Measurements from ENCODE around the gene DNAAF9. TPM values are rescaled to one million over a fixed set of nuclear protein-coding genes. Genes with fewer than 3 reads are reported as not detected.

Gene DNAAF9
- 42.0 TPM for total RNA-seq

GRCh38 chr20:3407040-3407770 is at the start of gene DNAAF9:
TSS of gene DNAAF9 (minus strand) at chr20:3407669. CDS start at chr20:3407557, 112 bp downstream.

Small RNA genes within 50 kb of the gene (small RNA-seq; reads per million reads assigned to genes)
- gene RF00012 (not detected), gene RNU6-1019P (not detected)

Other genes starting within 250 kb of the DNAAF9 start
- 19.8 TPM for gene FASTKD5, start 247.8 kb downstream of the DNAAF9 start, total RNA-seq
- gene UBOX5, start 247.8 kb downstream of the DNAAF9 start, total RNA-seq = 2.5 TPM
- 36.9 TPM for gene LZTS3, start 234.1 kb downstream of the DNAAF9 start, total RNA-seq
- gene DDRGK1, start 203.0 kb downstream of the DNAAF9 start, total RNA-seq = 33.0 TPM
- 39.9 TPM for gene ITPA, start 198.2 kb downstream of the DNAAF9 start, total RNA-seq
- not detected for gene SLC4A11, start 168.5 kb downstream of the DNAAF9 start, total RNA-seq
- gene ATRN, start 63.3 kb upstream of the DNAAF9 start, total RNA-seq = 59.3 TPM

Data from diencephalon (tissue), 1 donor.